A673 (cell line): ENCODE measurements around the gene UNG.

Experiments
- CTCF ChIP-seq: fragments of 300-800, 200-600 bp; sonication (generic); conservative IDR thresholded peaks from 2 replicates; pipeline ENCODE4 v1.5.1; 2017; ENCODE audit warnings: low read depth, mild to moderate bottlenecking, antibody characterized with exemption, low read length, moderate library complexity, mixed read lengths
- EZH2 ChIP-seq: fragments of 200-600 bp; sonication (generic); IDR thresholded peaks from 2 replicates; pipeline ENCODE4 v1.6.1; 2017; ENCODE audit warnings: borderline replicate concordance, low read depth, mild to moderate bottlenecking, mixed read lengths, antibody characterized with exemption, low read length; ENCODE audit not compliant: poor library complexity, severe bottlenecking

- TF ChIP-seq CTCF: no peak
- no peak for TF ChIP-seq EZH2
These were observed 56.5 kb downstream of the UNG start for GRCh38 chr12:109153821-109154441.
